ENCODE results near the gene ETV3.

ETV3 gene

DNA sequence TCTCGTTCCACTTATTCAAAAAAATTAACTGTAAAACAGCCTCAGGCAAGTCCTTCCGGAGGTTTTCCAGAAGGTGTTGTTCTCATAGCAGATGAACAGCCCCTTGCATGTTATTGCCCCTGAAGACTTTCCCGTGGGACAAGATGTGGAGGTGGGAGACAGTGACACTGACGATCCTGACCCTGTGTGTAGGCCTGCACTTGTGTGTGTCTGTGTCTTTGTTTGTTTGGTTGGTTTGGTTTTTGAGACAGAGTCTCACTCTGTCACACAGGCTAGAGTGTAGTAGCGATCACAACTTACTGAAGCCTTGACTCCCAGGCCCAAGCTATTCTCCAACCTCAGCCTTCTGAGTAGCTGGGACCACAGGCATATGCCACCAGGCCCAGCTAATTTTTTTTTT is 51.2 kb downstream of the ETV3 start:
- H3K4me3 ChIP-seq (ENCODE audit: low read depth, low read length) = no peak overlapping the region
- TF ChIP-seq, protein P1, sequence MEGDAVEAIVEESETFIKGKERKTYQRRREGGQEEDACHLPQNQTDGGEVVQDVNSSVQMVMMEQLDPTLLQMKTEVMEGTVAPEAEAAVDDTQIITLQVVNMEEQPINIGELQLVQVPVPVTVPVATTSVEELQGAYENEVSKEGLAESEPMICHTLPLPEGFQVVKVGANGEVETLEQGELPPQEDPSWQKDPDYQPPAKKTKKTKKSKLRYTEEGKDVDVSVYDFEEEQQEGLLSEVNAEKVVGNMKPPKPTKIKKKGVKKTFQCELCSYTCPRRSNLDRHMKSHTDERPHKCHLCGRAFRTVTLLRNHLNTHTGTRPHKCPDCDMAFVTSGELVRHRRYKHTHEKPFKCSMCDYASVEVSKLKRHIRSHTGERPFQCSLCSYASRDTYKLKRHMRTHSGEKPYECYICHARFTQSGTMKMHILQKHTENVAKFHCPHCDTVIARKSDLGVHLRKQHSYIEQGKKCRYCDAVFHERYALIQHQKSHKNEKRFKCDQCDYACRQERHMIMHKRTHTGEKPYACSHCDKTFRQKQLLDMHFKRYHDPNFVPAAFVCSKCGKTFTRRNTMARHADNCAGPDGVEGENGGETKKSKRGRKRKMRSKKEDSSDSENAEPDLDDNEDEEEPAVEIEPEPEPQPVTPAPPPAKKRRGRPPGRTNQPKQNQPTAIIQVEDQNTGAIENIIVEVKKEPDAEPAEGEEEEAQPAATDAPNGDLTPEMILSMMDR (IDR thresholded peaks at IDR 0.05; ENCODE audit: borderline replicate concordance, insufficient read depth, low read depth, low read length) = no peak

DNA sequence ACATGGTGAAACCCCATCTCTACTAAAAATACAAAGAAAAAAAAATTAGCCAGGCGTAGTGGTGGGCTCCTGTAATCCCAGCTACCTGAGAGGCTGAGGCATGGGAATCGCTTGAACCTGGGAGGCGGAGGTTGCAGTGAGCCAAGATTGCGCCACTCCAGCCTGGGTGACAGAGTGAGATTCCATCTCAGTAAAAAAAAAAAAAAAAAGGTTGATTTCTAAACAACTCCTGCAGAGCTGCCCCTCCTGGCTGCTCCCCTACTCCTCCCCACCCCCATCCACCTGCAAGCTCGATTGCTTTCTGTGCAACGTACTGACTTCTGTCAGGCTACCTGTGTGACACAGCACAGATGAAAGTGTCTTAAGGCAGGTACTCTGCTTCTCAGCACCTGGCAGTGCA is 51.9 kb downstream of the ETV3 start:
- TF ChIP-seq, protein P1 (IDR thresholded peaks at IDR 0.05; ENCODE audit: borderline replicate concordance, insufficient read depth, low read depth, low read length) = no peak

DNA sequence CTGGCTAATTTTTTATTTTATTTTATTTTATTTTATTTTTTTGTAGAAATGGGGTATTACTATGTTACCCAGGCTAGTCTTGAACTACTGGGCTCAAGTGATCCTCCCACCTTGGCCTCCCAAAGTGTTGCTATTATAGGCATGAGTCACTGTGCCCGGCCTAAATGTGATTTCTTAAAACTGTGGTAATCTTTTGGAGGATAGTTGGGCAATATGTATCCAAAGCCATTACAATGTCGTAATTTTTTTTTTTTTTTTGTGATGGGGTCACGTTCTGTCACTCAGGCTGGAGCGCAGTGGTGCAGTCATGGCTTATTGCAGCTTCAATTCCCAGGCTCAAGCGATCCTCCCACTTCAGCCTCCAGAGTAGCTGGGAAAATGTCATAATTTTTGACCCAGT is 52.8 kb downstream of the ETV3 start:
- TF ChIP-seq, protein P1 (IDR thresholded peaks at IDR 0.05; ENCODE audit: borderline replicate concordance, insufficient read depth, low read depth, low read length) = no peak
- H3K4me3 ChIP-seq (ENCODE audit: low read depth, low read length) = no peak overlapping the region

More for the DNA sequence above, 51.9 kb downstream of the ETV3 start:
- H3K4me3 ChIP-seq (ENCODE audit: low read depth, low read length) = no peak overlapping the region

DNA sequence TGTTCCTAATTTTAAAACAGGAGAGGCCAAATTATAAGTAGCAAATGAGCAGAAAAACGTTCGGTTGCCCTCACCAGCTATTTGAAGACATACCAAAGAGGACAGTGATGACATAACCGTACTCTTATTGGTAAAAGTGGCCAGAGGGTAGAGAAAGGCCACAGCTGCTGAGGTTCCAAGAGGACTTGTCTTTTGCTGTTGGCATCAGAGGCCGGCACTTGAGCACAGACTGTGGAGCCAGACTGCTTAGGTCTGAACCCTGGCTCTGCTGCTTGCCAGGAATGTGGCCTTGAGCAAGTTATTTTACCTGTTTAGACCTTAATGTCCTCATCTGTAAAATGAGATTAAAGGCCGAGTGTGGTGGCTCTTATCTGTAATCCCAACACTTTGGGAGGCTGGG is 53.5 kb downstream of the ETV3 start:
- no peak overlapping the region for H3K4me3 ChIP-seq (ENCODE audit: low read depth, low read length)
- TF ChIP-seq, protein P1 (IDR thresholded peaks at IDR 0.05; ENCODE audit: borderline replicate concordance, insufficient read depth, low read depth, low read length) = no peak

DNA sequence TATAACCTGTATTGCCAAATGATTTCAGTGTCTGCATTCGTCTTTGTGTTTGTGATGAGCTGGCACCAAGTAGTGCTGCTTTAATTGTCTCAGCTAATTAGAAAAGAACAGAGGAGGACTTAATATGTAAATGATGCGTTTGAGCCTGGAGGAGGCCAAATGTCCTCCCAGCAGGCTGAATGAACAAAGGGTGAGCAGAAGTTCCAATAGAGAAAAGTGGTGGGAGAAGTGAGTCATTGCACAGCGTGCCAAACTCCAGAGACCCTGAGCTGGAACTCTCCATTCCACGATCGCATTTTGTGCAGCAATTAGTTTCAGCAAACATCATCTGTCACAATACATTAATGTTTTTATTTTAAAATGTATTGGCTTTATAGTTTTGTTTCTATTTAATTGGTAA is 56.5 kb downstream of the ETV3 start:
- TF ChIP-seq, protein P1 (IDR thresholded peaks at IDR 0.05; ENCODE audit: borderline replicate concordance, insufficient read depth, low read depth, low read length) = no peak

DNA sequence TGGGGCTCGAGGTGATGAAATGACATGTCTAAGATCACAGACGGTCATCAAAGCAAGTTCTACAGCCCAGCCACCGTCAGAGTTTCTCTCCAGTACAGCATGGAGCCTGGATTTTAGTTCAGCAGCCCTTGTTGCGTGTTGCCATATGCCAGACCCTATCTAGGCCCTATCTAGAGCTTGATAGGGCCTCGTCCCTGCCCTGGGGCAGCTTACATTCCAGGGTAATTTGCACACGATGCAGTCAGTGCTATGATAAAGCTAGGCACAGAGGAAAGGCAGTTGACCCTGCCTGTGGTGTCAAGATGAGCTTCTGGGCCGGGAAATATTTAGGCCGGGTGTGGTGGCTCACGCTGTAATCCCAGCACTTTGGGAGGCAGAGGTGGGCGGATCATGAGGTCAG is 57.5 kb downstream of the ETV3 start:
- TF ChIP-seq, protein P1 (IDR thresholded peaks at IDR 0.05; ENCODE audit: borderline replicate concordance, insufficient read depth, low read depth, low read length) = no peak
- H3K4me3 ChIP-seq (ENCODE audit: low read depth, low read length) = no peak overlapping the region

More for the DNA sequence above, 56.5 kb downstream of the ETV3 start:
- H3K4me3 ChIP-seq (ENCODE audit: low read depth, low read length) = no peak overlapping the region

DNA sequence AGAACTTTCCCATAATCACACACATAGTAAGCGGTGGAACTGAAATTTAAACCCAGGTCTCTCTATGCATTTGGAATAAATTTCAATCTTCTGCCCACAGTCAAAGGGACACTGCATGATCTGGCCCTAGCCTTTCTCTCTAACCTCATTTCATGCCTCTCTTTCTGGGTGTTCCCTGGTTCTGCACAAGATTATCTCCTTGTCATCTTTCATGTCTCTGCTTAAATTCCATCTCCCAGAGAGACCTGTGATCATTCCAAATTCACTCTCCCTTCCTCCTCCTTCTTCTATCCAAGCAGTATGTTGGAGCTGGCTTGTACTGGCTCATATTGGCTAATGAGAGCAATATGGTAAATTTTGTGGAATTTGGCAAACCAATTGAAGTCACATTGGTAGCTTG is 60.8 kb downstream of the ETV3 start:
- TF ChIP-seq, protein P1 (IDR thresholded peaks at IDR 0.05; ENCODE audit: borderline replicate concordance, insufficient read depth, low read depth, low read length) = no peak
- H3K4me3 ChIP-seq (ENCODE audit: low read depth, low read length) = no peak overlapping the region

Data from GM12875 (cell line).